Immature natural killer cell (primary cell): ENCODE data around the gene ADGRL1. TPM values are rescaled to one million over a fixed set of nuclear protein-coding genes. Genes with fewer than 3 reads are reported as not detected.
"Not testable (repeated sequence)": the region's sequence is repeated elsewhere in the genome, so short reads cannot be mapped to it uniquely, and the experiment has no call there.

Experiments used
- DNase-seq, 3 donors: peaks; one replicate each; pipeline ENCODE4 v3.0.0; 2022; ENCODE audit warnings: mixed read lengths in 1 of 3
- H3K27ac Mint-ChIP-seq, 6 donors: one replicate each; pipeline ENCODE4 v1.8.0; 2020; ENCODE audit warnings: mixed read lengths in 6 of 6, mild to moderate bottlenecking in 5 of 6, inconsistent platforms in 4 of 6, moderate library complexity in 3 of 6
- H3K27me3 Mint-ChIP-seq, 3 donors: one replicate each; pipeline ENCODE4 v1.8.0; 2020 to 2021; ENCODE audit warnings: low read depth in 3 of 3, mild to moderate bottlenecking in 3 of 3, mixed read lengths in 3 of 3, moderate library complexity in 3 of 3, inconsistent platforms in 1 of 3
- H3K36me3 Mint-ChIP-seq, 3 donors: one replicate each; pipeline ENCODE4 v1.8.0; 2020; ENCODE audit warnings: mixed read lengths in 3 of 3, inconsistent platforms in 2 of 3, mild to moderate bottlenecking in 2 of 3
- H3K4me1 Mint-ChIP-seq, 2 donors: one replicate each; pipeline ENCODE4 v1.8.0; 2020; ENCODE audit warnings: inconsistent platforms in 2 of 2, mild to moderate bottlenecking in 2 of 2, mixed read lengths in 2 of 2, moderate library complexity in 1 of 2
- H3K4me3 Mint-ChIP-seq, 5 donors: one replicate each; pipeline ENCODE4 v1.8.0; 2020; ENCODE audit warnings: mild to moderate bottlenecking in 5 of 5, mixed read lengths in 5 of 5, inconsistent platforms in 3 of 5, moderate library complexity in 3 of 5
- H3K9me3 Mint-ChIP-seq, 6 donors: one replicate each; pipeline ENCODE4 v1.8.0; 2020; ENCODE audit warnings: mild to moderate bottlenecking in 6 of 6, mixed read lengths in 6 of 6, inconsistent platforms in 4 of 6, moderate library complexity in 3 of 6
- polyA plus RNA-seq, 3 donors: library from polyadenylated mRNA; unstranded; fragments of 300-500 nt; fragmentation: Illumina TruSeq; gene quantifications; one replicate each; pipeline ENCODE4 v1.2.3, GENCODE V29; 2021

ADGRL1 gene
- polyA plus RNA-seq, 3 donors from 2014 or later: 0.52 to 2.1 (median 0.53) TPM

DNA sequence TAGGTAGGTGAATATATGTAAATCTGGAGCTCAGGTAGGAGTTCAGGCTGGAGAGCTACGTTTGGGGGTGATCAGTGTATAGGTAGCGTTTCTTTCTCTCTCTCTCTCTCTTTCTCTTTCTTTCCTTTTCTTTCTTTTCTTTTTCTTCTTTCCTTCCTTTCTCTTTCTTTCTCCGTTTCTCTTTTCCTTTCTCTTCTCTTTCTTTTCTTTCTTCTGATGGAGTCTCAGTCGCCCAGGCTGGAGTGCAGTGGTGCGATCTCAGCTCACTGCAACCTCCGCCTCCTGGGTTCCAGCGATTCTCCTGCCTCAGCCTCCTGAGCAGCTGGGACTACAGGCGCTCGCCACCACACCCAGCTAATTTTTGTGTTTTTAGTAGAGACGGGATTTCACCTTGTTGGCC, 59.8 kb downstream of the ADGRL1 start:
- DNase-seq, H3K9me3 Mint-ChIP-seq, H3K36me3 Mint-ChIP-seq, H3K27me3 Mint-ChIP-seq, H3K4me3 Mint-ChIP-seq: not testable (repeated sequence)
- Mint-ChIP-seq H3K4me1 (peaks cover 32 to 38% of the 10 kb centered on the region in 2 donors), H3K27ac (peak overlapping the region in 2 of 6 donors; percentile 16 to 71)

DNA sequence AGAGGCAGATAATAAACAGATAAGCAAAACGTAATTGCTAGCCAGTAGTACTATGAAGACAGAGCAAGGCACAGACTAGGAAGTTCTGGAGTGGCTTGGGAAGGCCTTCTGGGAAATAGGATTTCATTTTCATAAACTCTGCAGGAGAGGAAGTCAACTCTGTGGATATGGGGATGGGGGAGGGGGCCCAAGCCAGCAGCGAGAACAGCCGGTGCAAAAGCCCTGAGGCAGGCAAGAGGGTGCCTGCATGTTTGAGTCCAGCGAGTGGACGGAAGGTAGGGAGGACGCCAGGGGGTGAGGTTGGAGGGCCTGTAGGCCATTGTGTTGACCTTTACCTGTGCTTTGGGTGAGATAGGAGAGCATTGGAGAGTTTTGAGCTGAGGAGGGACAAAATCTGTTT, 60.6 kb downstream of the ADGRL1 start:
- no peak for DNase-seq
- Mint-ChIP-seq H3K27me3 (peaks cover 0 to 2% (median 0%) of the 10 kb centered on the region in 3 donors), H3K27ac (peak overlapping the region in 3 of 6 donors; percentile 61 to 71 (median 64)), H3K9me3 (no peaks in the 10 kb centered on the region), H3K4me3 (no peak overlapping the region), H3K36me3 (no peaks in the 10 kb centered on the region), H3K4me1 (peaks cover 30 to 38% of the 10 kb centered on the region in 2 donors)

DNA sequence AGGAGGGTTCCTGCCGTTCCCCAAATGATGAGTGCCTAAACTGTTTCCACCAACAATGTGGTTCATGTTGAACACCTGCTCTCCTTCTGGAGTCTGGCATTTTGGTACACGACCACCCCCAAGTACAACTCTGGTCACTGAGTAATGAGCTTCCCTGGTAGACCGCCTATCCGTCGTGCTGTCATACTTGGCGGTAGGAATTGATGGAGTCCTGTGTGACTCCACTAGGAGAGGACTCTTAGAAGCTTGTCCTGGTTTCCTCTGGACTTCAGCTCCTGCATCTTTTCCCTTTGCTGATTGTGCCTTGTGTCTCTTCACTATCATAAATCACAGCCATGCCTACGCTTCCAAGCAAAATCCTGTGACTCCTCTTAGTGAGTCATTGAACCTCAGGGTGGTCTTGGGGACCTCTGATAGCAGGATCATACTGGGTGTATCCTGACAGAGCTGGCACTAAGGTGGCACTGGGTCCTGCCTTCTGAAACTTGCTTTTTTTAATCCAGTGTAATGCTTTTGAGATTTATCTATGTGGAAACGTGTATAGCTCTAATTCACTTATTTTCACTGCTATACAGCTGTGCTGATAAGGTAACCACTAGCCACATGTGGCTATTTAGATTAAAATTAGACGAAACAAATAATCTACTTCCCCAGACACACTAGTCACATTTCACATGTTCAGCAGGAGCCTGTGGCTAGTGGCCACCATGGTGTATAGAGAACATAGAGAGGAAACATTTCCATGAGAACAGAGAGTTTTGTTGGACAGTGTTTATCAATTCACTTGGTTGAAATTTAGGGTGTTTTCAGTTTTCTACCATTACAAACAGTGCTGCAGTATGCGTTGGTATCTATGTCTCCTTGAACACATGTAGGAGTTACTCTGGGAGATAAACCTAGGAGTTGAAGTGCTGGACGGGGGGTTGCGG, 63.4 kb downstream of the ADGRL1 start:
- H3K36me3 Mint-ChIP-seq: peaks cover 0 to 4% (median 0%) of the 10 kb centered on the region in 3 donors
- DNase-seq: no peak
- peak overlapping the region in 1 of 6 donors; percentile 14 for H3K27ac Mint-ChIP-seq
- no peaks in the 10 kb centered on the region for H3K9me3 Mint-ChIP-seq
- peaks cover 0 to 5% (median 0%) of the 10 kb centered on the region in 3 donors for H3K27me3 Mint-ChIP-seq
- H3K4me1 Mint-ChIP-seq: peaks cover 11 to 23% of the 10 kb centered on the region in 2 donors
- H3K4me3 Mint-ChIP-seq: no peak overlapping the region

DNA sequence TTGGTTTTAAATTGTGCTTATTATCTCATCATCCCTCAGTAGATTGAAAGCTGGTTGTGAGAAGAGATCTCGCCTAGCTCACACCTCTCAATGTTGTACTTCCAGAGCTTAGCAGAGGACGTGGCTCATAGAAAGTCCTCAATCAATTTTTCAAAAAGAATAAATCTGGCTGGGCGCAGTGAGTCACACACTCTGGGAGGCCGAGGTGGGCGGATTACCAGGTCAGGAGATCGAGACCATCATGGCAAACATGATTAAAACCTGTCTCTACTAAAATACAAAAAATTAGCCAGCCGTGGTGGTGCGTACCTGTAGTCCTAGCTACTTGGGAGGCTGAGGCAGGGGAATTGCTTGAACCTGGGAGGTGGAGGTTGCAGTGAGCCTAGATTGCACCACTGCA, 64.9 kb downstream of the ADGRL1 start:
- Mint-ChIP-seq H3K9me3 (no peaks in the 10 kb centered on the region), H3K27me3 (peaks cover 0 to 11% (median 4%) of the 10 kb centered on the region in 3 donors), H3K4me1 (peaks cover 17 to 29% of the 10 kb centered on the region in 2 donors), H3K4me3 (no peak overlapping the region), H3K36me3 (peaks cover 0 to 4% (median 0%) of the 10 kb centered on the region in 3 donors), H3K27ac (peak overlapping the region in 1 of 6 donors; percentile 8)
- DNase-seq: no peak

DNA sequence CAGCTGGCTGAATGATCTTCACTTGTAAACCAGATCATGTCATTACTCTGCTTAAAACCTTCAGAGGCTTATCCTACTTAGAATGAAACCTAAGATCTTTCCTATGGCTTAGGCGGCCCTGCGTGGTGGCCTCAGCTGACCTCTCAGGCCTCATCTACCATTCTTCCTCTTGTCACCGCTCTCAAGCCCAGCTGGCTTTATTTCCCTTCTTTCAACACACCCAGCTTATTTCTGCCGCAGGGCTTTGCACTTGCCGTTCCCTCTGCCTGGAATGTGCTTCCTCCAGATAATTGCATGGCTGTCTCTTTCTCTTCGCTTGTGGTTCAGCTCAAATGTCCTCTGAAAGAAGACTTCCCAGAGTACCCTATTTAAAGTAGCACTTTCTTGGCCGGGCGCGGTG, 66.0 kb downstream of the ADGRL1 start:
- H3K27me3 Mint-ChIP-seq: peaks cover 2 to 9% (median 4%) of the 10 kb centered on the region in 3 donors
- peaks cover 0 to 4% (median 0%) of the 10 kb centered on the region in 3 donors for H3K36me3 Mint-ChIP-seq
- peaks cover 21 to 29% of the 10 kb centered on the region in 2 donors for H3K4me1 Mint-ChIP-seq
- DNase-seq: no peak
- peak overlapping the region in 5 of 6 donors; percentile 26 to 75 (median 63) for H3K27ac Mint-ChIP-seq
- no peaks in the 10 kb centered on the region for H3K9me3 Mint-ChIP-seq
- H3K4me3 Mint-ChIP-seq: peak overlapping the region in 3 of 5 donors; percentile 4 to 55 (median 34)

DNA sequence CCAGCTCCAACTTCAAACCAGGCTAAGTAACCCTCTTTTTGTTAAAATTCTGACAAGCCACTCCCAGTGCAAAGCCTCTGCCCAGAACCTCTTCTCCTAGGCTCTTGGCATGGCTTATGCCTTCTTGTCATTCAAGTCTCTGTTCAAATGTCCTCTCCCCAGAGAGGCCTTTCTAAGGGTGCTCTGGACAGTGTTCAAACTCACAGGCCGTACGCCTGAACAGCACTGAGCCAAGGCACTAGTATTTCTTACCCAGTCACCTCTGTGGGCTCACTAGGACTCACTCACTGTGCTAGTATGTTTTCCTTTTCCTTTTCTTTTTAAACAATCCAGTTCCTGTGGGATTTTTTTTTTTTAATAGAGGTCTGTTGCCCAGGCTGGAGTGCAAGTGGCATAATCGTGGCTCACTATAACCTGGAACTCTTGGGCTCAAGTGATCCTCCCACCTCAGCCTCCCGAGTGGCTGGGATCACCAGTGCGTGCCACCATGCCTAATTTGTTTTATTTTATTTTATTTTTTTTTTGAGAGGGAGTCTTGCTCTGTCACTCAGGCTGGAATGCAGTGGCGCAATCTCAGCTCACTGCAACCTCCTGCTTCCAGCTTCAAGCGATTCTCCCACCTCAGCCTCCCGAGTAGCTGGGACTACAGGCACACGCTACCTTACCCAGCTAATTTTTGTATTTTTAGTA, 67.2 kb downstream of the ADGRL1 start:
- H3K27ac Mint-ChIP-seq: peak overlapping the region; percentile 14 to 89 (median 71)
- H3K9me3 Mint-ChIP-seq: no peaks in the 10 kb centered on the region
- peak overlapping the region; percentile 59 to 85 (median 75) for H3K4me3 Mint-ChIP-seq
- DNase-seq: no peak
- H3K4me1 Mint-ChIP-seq: peaks cover 24 to 36% of the 10 kb centered on the region in 2 donors
- peaks cover 0 to 4% (median 0%) of the 10 kb centered on the region in 3 donors for H3K36me3 Mint-ChIP-seq
- H3K27me3 Mint-ChIP-seq: peaks cover 2 to 13% (median 4%) of the 10 kb centered on the region in 3 donors

DNA sequence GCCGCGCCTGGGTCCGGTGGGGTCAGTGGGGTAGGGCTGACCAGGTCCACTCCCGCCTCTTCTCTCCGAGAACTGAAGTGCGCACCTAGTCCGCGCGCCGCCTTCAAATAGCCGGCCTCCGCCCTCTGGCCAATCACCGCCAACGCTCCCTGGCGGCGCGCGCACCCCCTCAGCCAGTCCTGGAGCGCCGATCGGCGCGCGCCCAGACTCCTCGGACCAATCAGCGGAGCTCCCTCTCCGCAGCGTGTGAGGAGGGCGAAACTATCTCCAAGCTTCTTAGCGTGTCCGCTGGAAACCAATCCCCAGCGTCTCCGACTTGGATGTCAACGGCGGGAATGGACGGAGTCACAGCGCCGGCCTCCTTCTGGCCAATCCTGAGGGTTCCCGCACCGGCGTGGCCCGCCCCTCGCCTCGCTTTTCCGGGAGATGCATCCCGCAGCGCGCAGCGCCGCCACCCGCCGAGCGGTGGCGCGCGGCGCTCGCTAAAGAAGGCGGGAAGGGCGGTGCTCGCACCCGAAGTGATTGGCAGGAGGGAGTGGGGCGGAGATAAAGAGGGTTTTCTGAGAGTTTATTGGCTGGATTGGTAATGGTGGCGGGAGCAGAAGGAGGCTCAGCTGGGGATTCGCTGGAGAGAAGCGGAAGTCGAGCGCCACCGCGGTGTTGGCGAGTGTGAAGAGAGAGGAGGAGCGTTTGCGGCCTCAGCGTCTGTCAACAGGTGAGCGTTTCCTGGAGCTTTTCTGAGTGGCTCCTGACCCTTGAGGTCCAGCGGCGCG, 69.3 kb downstream of the ADGRL1 start, which contains the start of gene ASF1B:
ASF1B (minus strand) TSS at position 81 of the 773 bp plus-strand sequence. CDS start 133 bp downstream, outside the sequence.
- H3K9me3 Mint-ChIP-seq: no peaks in the 10 kb centered on the region
- DNase-seq: peak; percentile 98 to 99 (median 99)
- H3K36me3 Mint-ChIP-seq: peaks cover 0 to 4% (median 0%) of the 10 kb centered on the region in 3 donors
- H3K4me3 Mint-ChIP-seq: peak within 1 kb of the TSS; percentile 85 to 96 (median 87)
- peaks cover 19 to 24% of the 10 kb centered on the region in 2 donors for H3K4me1 Mint-ChIP-seq
- H3K27me3 Mint-ChIP-seq: peaks cover 2 to 13% (median 4%) of the 10 kb centered on the region in 3 donors
- peak within 1 kb of the TSS; percentile 88 to 99 (median 92) for H3K27ac Mint-ChIP-seq

DNA sequence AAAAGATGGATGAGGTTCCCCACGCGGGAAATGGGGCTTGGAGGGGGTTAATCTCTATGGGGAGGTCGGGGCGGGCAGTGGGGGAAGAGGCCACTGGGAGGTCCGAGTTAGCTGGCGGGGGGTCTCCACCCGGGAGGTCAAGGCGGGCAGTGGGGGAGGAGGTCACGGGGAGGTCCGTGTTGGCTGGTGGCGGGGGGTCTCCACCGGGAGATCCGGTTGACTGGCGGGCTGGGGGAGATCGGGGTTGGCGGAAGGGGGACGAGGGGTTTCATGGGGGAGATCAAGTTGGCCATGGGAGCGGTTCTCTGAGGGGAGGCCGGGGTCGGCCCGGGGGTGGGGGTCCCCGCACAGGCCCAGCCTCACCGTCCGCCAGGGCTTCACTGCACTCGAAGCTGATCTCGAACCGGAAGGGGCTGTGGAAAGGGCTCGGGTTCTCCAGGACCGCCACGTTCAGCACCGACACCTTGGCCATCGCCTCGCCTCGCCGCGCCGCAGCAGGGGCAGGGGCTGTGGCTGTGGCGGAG, 69.9 kb downstream of the ADGRL1 start:
- H3K4me1 Mint-ChIP-seq: peaks cover 19 to 24% of the 10 kb centered on the region in 2 donors
- H3K9me3 Mint-ChIP-seq: no peaks in the 10 kb centered on the region
- H3K4me3 Mint-ChIP-seq: peak overlapping the region; percentile 85 to 96 (median 87)
- peak overlapping the region in 4 of 6 donors; percentile 53 to 79 (median 62) for H3K27ac Mint-ChIP-seq
- DNase-seq: no peak
- H3K27me3 Mint-ChIP-seq: peaks cover 2 to 13% (median 4%) of the 10 kb centered on the region in 3 donors
- peaks cover 0 to 4% (median 0%) of the 10 kb centered on the region in 3 donors for H3K36me3 Mint-ChIP-seq

DNA sequence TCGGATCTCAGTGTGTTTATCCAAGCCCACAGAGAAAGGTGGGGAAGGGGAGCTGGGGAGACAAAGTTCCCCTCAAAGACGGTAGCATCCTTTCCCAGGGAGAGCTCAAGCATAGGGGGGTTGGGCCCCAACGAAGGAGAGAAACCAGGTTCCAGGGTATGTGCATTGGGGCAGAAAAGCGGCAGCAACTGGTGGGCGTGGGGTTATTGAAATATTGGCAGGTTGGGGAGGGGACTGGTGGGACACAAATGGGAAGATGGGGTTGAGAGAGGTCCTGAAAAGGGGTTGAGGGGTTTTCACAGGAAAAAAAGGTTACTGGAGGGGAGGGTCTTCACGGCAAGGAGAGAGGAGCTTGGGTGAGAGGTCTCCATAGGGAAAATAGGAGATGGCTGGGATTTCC, 70.6 kb downstream of the ADGRL1 start:
- Mint-ChIP-seq H3K9me3 (no peaks in the 10 kb centered on the region), H3K27ac (peak overlapping the region in 4 of 6 donors; percentile 18 to 79 (median 40)), H3K36me3 (peaks cover 0 to 4% (median 0%) of the 10 kb centered on the region in 3 donors), H3K4me3 (peak overlapping the region; percentile 67 to 87 (median 78)), H3K27me3 (peaks cover 2 to 13% (median 4%) of the 10 kb centered on the region in 3 donors), H3K4me1 (peaks cover 19 to 24% of the 10 kb centered on the region in 2 donors)
- no peak for DNase-seq

DNA sequence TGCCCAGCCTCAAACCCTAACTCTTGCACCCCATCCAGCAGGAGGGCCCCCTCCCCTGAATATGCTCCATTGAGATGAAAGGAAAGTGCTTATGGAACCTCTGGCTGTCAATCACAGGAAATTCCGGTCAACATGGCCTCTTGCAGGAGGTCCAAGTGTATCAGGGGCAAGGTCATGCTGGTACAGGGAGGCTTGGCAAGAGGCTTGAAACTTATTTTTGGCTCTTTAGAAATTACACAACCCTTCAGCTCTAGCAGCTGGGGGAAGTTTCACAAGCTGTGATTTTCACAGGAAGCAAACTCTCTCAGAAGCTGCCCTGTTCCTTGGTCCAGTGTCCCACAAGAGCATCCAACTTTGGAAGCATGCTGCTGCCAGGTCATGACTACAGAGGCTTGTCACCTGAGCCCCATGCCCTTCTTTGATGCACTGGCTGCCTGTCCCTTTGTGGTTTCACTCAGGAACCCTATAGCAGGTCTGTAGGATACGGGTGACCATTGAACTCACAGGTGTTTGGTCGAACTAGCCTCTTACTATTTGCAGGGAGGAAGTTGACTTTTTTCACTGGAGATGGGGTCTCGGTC, 78.0 kb downstream of the ADGRL1 start:
- no peak overlapping the region for H3K27ac Mint-ChIP-seq
- H3K9me3 Mint-ChIP-seq: no peaks in the 10 kb centered on the region
- H3K27me3 Mint-ChIP-seq: peaks cover 0 to 3% (median 0%) of the 10 kb centered on the region in 3 donors
- no peak for DNase-seq
- H3K36me3 Mint-ChIP-seq: no peaks in the 10 kb centered on the region
- peaks cover 0 to 5% of the 10 kb centered on the region in 2 donors for H3K4me1 Mint-ChIP-seq
- no peak overlapping the region for H3K4me3 Mint-ChIP-seq

DNA sequence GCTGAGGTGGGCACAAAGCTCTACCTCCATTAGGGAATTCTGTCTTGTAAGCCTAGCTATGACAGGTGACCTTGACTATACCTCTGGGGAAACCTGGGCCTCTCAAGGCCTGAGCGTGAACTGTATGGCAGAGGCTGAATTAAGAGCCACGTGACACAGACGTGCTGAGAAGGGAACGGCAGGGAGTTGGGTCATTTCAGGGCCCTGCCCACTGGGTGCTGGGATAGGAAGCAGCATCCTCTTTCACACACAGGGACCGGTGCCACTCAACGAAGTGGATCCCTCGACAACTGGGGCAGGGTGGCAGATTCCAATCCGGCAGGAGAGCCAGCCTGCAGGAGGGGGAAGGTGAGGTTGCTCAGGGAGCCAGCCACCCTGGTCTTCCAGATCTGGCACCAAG, 78.8 kb downstream of the ADGRL1 start:
- peaks cover 0 to 3% (median 0%) of the 10 kb centered on the region in 3 donors for H3K27me3 Mint-ChIP-seq
- H3K4me1 Mint-ChIP-seq: peaks cover 0 to 5% of the 10 kb centered on the region in 2 donors
- H3K36me3 Mint-ChIP-seq: no peaks in the 10 kb centered on the region
- no peak for DNase-seq
- H3K27ac Mint-ChIP-seq: no peak overlapping the region
- no peaks in the 10 kb centered on the region for H3K9me3 Mint-ChIP-seq
- H3K4me3 Mint-ChIP-seq: no peak overlapping the region

DNA sequence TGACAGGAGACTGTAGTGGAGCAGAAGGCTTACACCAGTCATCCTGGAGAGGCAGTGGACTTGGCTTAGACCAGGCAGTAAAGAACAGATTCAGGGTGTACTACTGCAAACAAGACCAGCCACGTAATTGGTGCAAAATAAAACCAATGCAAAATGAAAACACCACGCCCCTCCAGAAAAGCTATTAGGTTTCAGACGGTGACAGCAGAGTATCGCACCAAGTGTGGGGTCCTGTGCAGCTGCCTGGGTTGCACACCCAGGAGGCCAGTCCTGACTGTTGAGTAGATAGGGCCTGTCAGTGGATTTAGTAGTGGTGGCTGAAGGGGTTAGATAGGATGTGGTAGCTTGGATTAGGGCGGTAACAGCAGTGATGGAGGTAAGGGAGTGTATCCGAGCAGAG, 83.0 kb downstream of the ADGRL1 start:
- H3K27ac Mint-ChIP-seq: peak overlapping the region in 1 of 6 donors; percentile 61
- no peak for DNase-seq
- peaks cover 12 to 13% of the 10 kb centered on the region in 2 donors for H3K4me1 Mint-ChIP-seq
- H3K9me3 Mint-ChIP-seq: no peaks in the 10 kb centered on the region
- peaks cover 3 to 6% (median 3%) of the 10 kb centered on the region in 3 donors for H3K27me3 Mint-ChIP-seq
- no peak overlapping the region for H3K4me3 Mint-ChIP-seq
- no peaks in the 10 kb centered on the region for H3K36me3 Mint-ChIP-seq
